Glomerular visceral epithelial cell (primary cell): Measurements from ENCODE around the gene FAM72B.
"Not testable (repeated sequence)": the region's sequence is repeated elsewhere in the genome, so short reads cannot be mapped to it uniquely, and the experiment has no call there.

Experiments
- DNase-seq: peaks from one replicate; pipeline ENCODE4 v3.0.0-alpha.2; 2016; ENCODE audit errors: extremely low spot score

FAM72B gene

DNA sequence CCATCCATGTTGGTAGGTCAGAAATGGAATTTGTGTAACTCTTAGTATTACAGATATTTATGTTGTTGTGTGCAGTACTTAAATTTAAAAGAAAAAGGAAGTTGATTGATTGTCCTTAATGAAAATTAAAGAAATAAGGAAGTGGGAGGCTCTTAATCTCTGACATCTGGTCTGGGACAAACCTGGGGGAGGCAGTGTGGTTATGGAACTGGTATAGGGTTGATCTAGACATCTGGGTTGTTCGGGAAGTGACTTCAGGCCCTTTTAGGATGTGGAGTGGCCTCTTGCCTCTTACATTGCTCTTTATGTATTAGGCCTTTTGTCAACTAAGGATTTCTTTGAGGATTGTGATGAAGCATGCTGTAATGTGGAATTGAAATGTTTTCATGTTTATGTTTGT, 16.1 kb upstream of the FAM72B start:
- not testable (repeated sequence) for DNase-seq

GRCh38 chr1:121199763-121200162, 15.6 kb upstream of the FAM72B start:
- not testable (repeated sequence) for DNase-seq

DNA sequence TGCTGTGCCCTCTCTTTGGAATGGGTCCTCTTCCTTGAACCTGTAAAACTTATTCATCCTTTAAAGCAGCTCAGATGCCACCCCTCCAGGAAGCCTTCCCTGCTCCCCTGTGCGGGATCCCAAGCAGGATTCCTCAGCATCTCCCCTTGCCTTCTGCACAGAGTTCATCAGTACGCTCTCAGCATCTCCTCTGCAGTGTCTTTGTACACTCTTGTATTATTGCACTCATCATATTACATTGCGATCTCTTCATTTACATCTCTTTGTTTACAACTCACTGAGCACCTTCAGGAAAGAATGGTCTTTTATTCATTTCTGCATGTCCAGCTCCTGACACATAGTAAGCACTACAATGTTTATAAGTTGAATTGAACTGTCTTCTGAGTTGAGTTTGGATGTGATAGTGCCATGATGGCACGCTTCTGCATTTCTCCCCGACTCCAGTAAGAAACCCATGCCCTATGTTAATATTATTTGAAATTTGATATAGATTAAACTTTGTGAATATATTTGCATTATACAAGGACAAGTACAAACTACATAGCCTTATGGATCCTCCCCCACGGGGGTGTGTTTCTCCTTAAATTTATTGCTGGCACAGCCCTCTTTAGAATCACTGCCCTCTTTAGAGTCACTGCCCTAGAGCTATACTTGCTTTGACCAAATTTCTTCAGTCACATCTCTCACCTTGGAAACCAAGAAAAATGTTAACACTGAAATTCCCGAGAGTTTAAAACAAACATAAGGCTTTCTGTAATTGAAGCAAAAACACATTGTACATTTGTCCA, 13.1 kb upstream of the FAM72B start:
- DNase-seq = not testable (repeated sequence)

DNA sequence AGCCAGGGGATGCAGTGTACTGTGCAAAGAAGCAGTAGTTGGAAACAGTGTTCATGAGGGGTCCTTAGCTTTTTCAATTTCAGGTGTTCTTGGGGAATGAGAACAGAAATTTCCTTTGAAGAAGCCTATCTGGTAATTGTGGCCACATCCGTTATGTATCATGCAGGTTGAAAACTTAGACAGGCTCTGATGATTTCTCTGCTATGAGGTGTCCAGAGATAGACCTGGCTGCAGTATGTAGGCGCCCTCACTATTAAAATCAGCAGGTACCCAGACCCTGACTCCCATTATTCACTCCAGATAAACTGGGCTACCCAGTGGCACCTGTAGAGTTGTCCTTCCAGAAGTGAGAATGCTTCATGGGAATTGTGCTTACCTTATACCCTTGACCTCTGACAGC, 8.4 kb upstream of the FAM72B start:
- not testable (repeated sequence) for DNase-seq

GRCh38 chr1:121187914-121188313, 3.8 kb upstream of the FAM72B start:
- not testable (repeated sequence) for DNase-seq

DNA sequence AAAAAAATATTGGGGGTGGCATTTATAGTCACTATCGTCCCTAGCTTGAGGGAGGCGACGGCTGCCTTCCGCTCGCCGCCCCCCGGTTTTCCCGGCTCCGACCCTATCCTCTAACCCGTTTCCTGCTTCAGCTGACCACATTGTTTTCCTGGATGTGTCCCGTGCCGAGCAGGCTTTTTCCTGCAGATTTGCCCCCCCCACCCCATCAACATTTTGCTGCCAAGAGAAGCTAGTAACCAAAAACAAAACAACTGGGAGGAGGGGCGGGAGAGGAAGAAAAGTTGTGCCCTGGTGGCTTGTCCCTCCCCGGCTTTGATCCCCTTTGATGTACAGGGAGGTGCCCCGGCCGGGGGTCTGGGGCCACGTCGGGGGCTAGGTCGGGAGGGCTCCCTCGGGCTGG, 2.1 kb upstream of the FAM72B start:
- not testable (repeated sequence) for DNase-seq

GRCh38 chr1:121185140-121185708, 1.1 kb upstream of the FAM72B start:
- DNase-seq = not testable (repeated sequence)

- DNase-seq = peak; percentile 20
These were observed 273 bp downstream of the FAM72B start for GRCh38 chr1:121183867-121184266.

GRCh38 chr1:121178197-121178596, 5.9 kb downstream of the FAM72B start:
- not testable (repeated sequence) for DNase-seq

DNA sequence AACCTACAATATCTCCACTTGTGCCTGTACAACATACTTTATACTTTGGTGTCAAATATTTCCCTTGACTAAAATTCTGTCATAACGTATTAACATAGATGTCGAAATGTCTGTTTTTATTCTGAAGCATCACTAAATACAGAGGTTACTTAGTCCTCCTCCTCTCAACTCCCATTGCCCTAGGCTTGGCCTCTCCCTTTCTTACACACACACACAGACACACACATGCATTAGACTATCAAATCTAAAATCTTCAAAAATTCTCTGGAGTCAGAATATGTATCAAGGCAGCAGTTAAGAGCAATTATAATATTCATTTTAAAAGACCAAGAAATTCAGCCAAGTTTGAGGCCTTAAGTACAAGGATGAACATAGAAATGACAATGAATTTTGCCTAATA, 7.5 kb downstream of the FAM72B start:
- not testable (repeated sequence) for DNase-seq

DNA sequence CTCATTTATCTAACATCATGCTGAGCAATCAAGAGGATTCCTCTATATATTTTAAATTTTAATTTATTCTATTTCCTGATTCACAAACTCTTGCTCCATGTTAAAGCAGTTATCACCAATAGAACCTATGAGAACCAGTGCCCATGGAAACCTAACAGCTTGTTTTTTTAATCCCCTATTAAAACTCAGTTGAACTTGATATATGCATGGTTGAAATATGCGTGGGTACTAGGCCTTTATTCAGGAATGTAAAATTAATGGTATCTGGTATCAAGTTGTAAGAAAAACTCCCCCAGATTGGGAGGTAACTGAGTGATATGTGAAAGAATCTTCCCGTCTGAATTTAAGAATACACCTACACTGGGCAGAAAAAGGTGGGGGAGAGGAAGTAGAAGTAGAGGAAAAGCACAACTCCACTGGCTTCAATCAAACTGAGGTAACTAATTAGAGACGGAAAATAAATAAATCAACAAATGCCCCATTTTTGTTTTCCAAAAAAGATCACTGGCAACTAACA, 15.9 kb downstream of the FAM72B start:
- DNase-seq = not testable (repeated sequence)

GRCh38 chr1:121167225-121167738, 16.9 kb downstream of the FAM72B start:
- DNase-seq = not testable (repeated sequence)

DNA sequence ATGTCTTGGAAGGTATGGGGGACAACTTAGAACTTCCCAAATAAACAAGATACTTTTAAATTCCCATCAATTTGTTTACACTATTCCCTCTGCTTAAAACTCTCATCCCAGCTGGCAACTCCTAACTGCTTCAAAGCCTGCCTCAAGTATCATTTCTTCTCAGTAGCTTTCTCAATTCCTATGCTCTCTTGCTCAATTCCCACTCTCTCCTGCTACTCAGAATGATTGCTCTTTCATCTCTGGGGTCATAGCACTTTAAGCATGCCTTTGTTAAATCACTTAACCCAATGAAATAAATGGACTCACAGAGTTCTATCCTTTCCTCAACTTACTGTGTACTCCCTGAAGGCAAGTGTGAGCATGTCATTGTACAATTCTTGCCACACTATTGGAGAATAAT, 18.8 kb downstream of the FAM72B start:
- not testable (repeated sequence) for DNase-seq

- peak; percentile 62 for DNase-seq
These were observed 20.0 kb downstream of the FAM72B start for GRCh38 chr1:121163850-121164757.

DNA sequence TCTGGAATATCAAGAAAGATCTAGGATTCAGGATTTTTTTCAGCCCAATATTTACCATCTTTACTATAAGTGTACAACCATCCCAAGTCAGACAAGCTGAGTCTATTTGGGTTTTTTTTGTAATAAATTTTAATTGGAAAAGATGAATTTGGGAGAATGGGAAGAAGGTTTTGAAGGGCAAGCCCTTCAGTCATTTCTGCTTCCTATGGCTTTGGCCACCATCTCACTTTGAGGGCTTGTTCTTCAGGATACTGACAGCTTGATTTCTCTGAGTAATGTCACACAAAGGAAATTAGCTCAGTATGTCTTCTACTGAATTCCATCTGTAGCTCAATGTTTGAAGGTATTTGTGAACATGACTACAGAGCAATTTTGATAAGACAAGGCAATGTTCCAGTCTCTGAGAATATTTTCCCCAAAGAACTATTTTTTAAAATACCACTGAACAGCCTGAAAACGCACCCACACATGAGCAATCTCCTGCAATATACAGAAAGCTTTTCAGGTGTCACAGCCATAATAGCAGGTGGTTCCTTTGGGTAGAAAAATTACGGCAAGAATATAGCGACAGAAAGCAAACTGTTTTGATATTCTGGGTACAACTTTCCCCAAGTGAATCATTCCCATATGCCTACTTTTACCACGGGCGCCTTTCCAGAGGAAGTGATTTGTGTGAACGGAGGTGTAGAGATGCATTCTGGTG, 22.8 kb downstream of the FAM72B start:
- not testable (repeated sequence) for DNase-seq

- DNase-seq = not testable (repeated sequence)
These were observed 24.0 kb downstream of the FAM72B start for GRCh38 chr1:121160118-121160517.

GRCh38 chr1:121157609-121158008, 26.5 kb downstream of the FAM72B start:
- DNase-seq = not testable (repeated sequence)

GRCh38 chr1:121156958-121157603, 27.1 kb downstream of the FAM72B start:
- not testable (repeated sequence) for DNase-seq

- DNase-seq = peak; percentile 9
These were observed 28.3 kb downstream of the FAM72B start for GRCh38 chr1:121155671-121156358.

DNA sequence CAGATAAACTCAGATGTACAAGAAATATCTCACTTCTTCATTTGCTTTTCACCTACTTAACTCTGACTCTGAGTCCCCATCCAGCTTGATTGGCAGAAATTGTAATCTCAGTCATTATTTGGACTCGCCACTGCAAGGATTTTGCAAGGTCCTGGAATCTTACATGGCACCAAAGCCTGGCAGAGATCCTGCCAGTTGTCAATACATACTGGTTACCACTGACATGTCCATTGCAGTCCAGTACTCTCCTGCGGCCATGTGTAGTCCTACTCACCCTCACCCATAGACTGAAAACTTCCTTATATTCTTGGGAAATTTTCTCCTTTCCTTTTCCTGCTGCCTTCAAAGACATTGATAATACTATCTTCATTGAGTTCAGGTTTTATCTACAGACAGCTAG, 29.3 kb downstream of the FAM72B start:
- not testable (repeated sequence) for DNase-seq
